Left renal pelvis (tissue), 4 donors: ENCODE results near the gene BRIX1. TPM values are rescaled to one million over a fixed set of nuclear protein-coding genes. Genes with fewer than 3 reads are reported as not detected.
"Not testable (repeated sequence)": the region's sequence is repeated elsewhere in the genome, so short reads cannot be mapped to it uniquely, and the experiment has no call there.

Experiments used
- DNase-seq, 4 donors: peaks; one replicate each; pipeline ENCODE4 v3.0.0-alpha.2; 2013; ENCODE audit warnings: low read depth in 4 of 4, low spot score in 3 of 4
- polyA plus RNA-seq, 4 donors: library from polyadenylated mRNA; unstranded; fragments of 120-200 nt; gene quantifications; one replicate each; pipeline ENCODE4 v1.2.1, GENCODE V29; 2013; ENCODE audit not compliant: insufficient read length in 4 of 4

The BRIX1 gene
- polyA plus RNA-seq, 4 donors, result 45.9 to 71.1 (median 51.2) TPM

- DNase-seq, result no peak
Measured at GRCh38 chr5:34957857-34958690, 42.6 kb downstream of the BRIX1 start.

DNA sequence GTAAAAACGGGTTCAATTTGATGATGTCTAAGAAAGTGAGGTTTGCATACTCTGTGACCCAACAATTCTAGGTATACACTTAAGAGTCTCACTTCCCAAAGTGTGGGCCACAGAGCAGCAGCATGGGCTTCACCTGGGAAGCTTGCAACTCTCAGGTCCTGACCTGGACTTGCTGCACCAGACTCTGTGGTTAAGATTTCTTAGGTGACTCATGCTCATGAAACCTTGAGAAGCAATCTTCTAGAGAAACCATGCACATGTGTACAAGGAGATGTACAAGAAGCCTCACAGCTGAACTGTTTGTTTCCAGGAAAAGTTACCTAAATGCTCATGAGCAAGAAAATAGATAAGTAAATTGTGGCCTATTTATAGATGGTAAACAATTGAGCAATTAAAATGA, 43.8 kb downstream of the BRIX1 start:
- no peak for DNase-seq

- DNase-seq, result no peak
Measured at GRCh38 chr5:34967540-34967939, 52.0 kb downstream of the BRIX1 start.

GRCh38 chr5:34968258-34968657, 52.7 kb downstream of the BRIX1 start:
- no peak for DNase-seq

- DNase-seq, result no peak
Measured at GRCh38 chr5:34970552-34970951, 55.0 kb downstream of the BRIX1 start.

DNA sequence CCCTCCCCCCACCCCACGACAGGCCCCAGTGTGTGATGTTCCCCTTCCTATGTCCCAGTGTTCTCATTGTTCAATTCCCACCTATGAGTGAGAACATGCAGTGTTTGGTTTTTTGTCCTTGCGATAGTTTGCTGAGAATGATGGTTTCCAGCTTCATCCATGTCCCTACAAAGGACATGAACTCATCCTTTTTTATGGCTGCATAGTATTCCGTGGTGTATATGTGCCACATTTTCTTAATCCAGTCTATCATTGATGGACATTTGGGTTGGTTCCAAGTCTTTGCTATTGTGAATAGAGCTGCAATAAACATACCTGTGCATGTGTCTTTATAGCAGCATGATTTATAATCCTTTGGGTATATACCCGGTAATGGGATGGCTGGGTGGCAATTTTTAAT, 56.1 kb downstream of the BRIX1 start:
- DNase-seq, result not testable (repeated sequence)

Other genes with a start within 250 kb of the BRIX1 start
- 1 to 10 TPM; 2.5 to 4.9 (median 3.6) TPM for gene TTC23L, start 76.5 kb upstream of the BRIX1 start, polyA plus RNA-seq
- gene RAD1, start 207 bp upstream of the BRIX1 start, polyA plus RNA-seq, result 10 to 100 TPM; 33.9 to 41.1 (median 35.7) TPM
- gene DNAJC21, start 13.8 kb downstream of the BRIX1 start, polyA plus RNA-seq, result 10 to 100 TPM; 49.3 to 89.6 (median 72.9) TPM
- 10 to 100 TPM in 3 of 4 donors, 1 to 10 TPM in 1; 1.4 to 52.4 (median 39.9) TPM for gene AGXT2, start 132.2 kb downstream of the BRIX1 start, polyA plus RNA-seq